H1 (cell line): ENCODE results near the gene KCNH8. TPM values are rescaled to one million over a fixed set of nuclear protein-coding genes. Genes with fewer than 3 reads are reported as not detected.

ENCODE experiments used
- CTCF ChIA-PET: fragments of 300-600 bp; sonication (Branson Sonifier 250); formaldehyde crosslinking; loops from one replicate; lab custom pipeline; 2021; ENCODE audit not compliant: partially characterized antibody; lab: Charles Lee
- POLR2A ChIA-PET: fragments of 300-600 bp; sonication (Branson Sonifier 250); formaldehyde crosslinking; loops from one replicate; lab custom pipeline; 2021; ENCODE audit warnings: inconsistent platforms; ENCODE audit not compliant: partially characterized antibody; lab: Charles Lee
- DNase-seq, 2 experiments: peaks; one replicate each; pipeline versions ENCODE4 v3.0.0 to v3.0.0-alpha.2; 2010 to 2022; ENCODE audit warnings: low spot score in 2 of 2, low read depth in 1 of 2, mixed read lengths in 1 of 2
- FAIRE-seq: peaks from 2 replicates; lab custom pipeline; 2011; peaks lifted over from hg19 to GRCh38; lab: Jason Lieb, UNC
- H2AFZ ChIP-seq: 2 replicates; pipeline ENCODE4 v1.8.1; 2012; ENCODE audit warnings: low read length, inconsistent platforms
- H2AK5ac ChIP-seq: 2 replicates; pipeline ENCODE4 v1.6.1; 2013; ENCODE audit warnings: low read depth, low read length
- H2BK120ac ChIP-seq: replicated peaks from 2 replicates; pipeline ENCODE3; 2013; ENCODE audit warnings: low read depth, low read length, inconsistent platforms
- H2BK12ac ChIP-seq: 2 replicates; pipeline ENCODE4 v1.6.1; 2013; ENCODE audit warnings: low read depth, low read length
- H2BK15ac ChIP-seq: 2 replicates; pipeline ENCODE4 v1.6.1; 2013; ENCODE audit warnings: low read length
- H2BK20ac ChIP-seq: 2 replicates; pipeline ENCODE4 v1.6.1; 2013; ENCODE audit warnings: low read length
- H2BK5ac ChIP-seq: 2 replicates; pipeline ENCODE4 v1.6.1; 2013; ENCODE audit warnings: low read depth, low read length
- H3K14ac ChIP-seq: 2 replicates; pipeline ENCODE4 v1.6.1; 2013; ENCODE audit warnings: inconsistent platforms; ENCODE audit not compliant: insufficient read length
- H3K18ac ChIP-seq: 2 replicates; pipeline ENCODE4 v1.6.1; 2013; ENCODE audit warnings: low read length; ENCODE audit errors: extremely low read depth
- H3K23ac ChIP-seq: 2 replicates; pipeline ENCODE4 v1.6.1; 2013; ENCODE audit warnings: inconsistent platforms; ENCODE audit not compliant: insufficient read length
- H3K23me2 ChIP-seq: 2 replicates; pipeline ENCODE4 v1.6.1; 2013; ENCODE audit warnings: low read depth, low read length
- H3K27ac ChIP-seq: 2 replicates; pipeline ENCODE4 v1.6.1; 2011; ENCODE audit warnings: low read depth, low read length, inconsistent platforms
- H3K27me3 ChIP-seq, 4 experiments: replicated peaks in 1 of 4; 1 replicate in 1 of 4; 2 replicates in 3 of 4; pipeline versions ENCODE4 v1.6.1 to v1.8.1; 2011 to 2013; ENCODE audit warnings: low read length in 3 of 4, mild to moderate bottlenecking in 3 of 4, inconsistent platforms in 2 of 4, mixed read lengths in 2 of 4, moderate library complexity in 1 of 4; ENCODE audit not compliant: control insufficient read depth in 3 of 4, insufficient read depth in 3 of 4; ENCODE audit errors: extremely low read depth in 1 of 4
- H3K36me3 ChIP-seq, 4 experiments: 2 replicates each; pipeline versions ENCODE4 v1.6.1 to v1.8.1; 2011 to 2013; ENCODE audit warnings: mild to moderate bottlenecking in 4 of 4, low read length in 3 of 4, moderate library complexity in 2 of 4, control low read depth in 1 of 4, inconsistent platforms in 1 of 4; ENCODE audit not compliant: insufficient read depth in 4 of 4, control insufficient read depth in 2 of 4
- H3K4ac ChIP-seq: replicated peaks from 2 replicates; pipeline ENCODE3; 2013; ENCODE audit warnings: low read length, low read depth, mixed read lengths, inconsistent platforms; ENCODE audit not compliant: insufficient read length
- H3K4me1 ChIP-seq, 4 experiments: replicated peaks in 1 of 4; 1 replicate in 1 of 4; 2 replicates in 3 of 4; pipeline versions ENCODE4 v1.6.1 to v1.8.1; 2011 to 2013; ENCODE audit warnings: low read length in 3 of 4, inconsistent platforms in 2 of 4, mixed read lengths in 1 of 4; ENCODE audit not compliant: insufficient read depth in 4 of 4, control insufficient read depth in 3 of 4
- H3K4me2 ChIP-seq, 2 experiments: 2 replicates each; pipeline versions ENCODE4 v1.6.1 to v1.8.1; 2011 to 2013; ENCODE audit warnings: low read depth in 2 of 2, low read length in 2 of 2, control low read depth in 1 of 2, inconsistent platforms in 1 of 2, mild to moderate bottlenecking in 1 of 2; ENCODE audit not compliant: insufficient read depth in 1 of 2
- H3K4me3 ChIP-seq, 4 experiments: fragments of 200-600, 300-600 bp in 1 of 4; sonication (generic), shearing (Covaris generic), sonication (Bioruptor Twin) in 1 of 4; 2 replicates each; pipeline versions ENCODE4 v1.5.1 to v1.8.1; 2011 to 2016; ENCODE audit warnings: low read length in 4 of 4, low read depth in 3 of 4, control low read depth in 2 of 4, inconsistent platforms in 2 of 4, mild to moderate bottlenecking in 2 of 4, mixed read lengths in 1 of 4, moderate library complexity in 1 of 4; ENCODE audit not compliant: insufficient read depth in 2 of 4; ENCODE audit errors: extremely low read depth in 1 of 4
- H3K56ac ChIP-seq: replicated peaks from 2 replicates; pipeline ENCODE3; 2013; ENCODE audit warnings: low read depth, mild to moderate bottlenecking, mixed read lengths, low read length, inconsistent platforms; ENCODE audit not compliant: insufficient read length
- H3K79me1 ChIP-seq: 2 replicates; pipeline ENCODE4 v1.6.1; 2013; ENCODE audit warnings: low read depth, low read length, control low read depth
- H3K79me2 ChIP-seq, 2 experiments: 2 replicates each; pipeline versions ENCODE4 v1.6.1 to v1.8.1; 2012 to 2013; ENCODE audit warnings: low read length in 2 of 2, mild to moderate bottlenecking in 2 of 2, inconsistent platforms in 1 of 2; ENCODE audit not compliant: insufficient read depth in 2 of 2, control insufficient read depth in 1 of 2
- H3K9ac ChIP-seq, 4 experiments: replicated peaks in 1 of 4; 1 replicate in 1 of 4; 2 replicates in 3 of 4; pipeline versions ENCODE4 v1.6.1 to v1.8.1; 2011 to 2013; ENCODE audit warnings: low read depth in 3 of 4, low read length in 3 of 4, control low read depth in 2 of 4, mild to moderate bottlenecking in 2 of 4, moderate library complexity in 2 of 4, inconsistent platforms in 1 of 4; ENCODE audit errors: extremely low read depth in 1 of 4
- H3K9me3 ChIP-seq, 2 experiments: 2 replicates each; pipeline versions ENCODE4 v1.6.1 to v1.8.1; 2012 to 2013; ENCODE audit warnings: mild to moderate bottlenecking in 2 of 2, moderate library complexity in 2 of 2, control low read depth in 1 of 2, inconsistent platforms in 1 of 2, low read depth in 1 of 2, low read length in 1 of 2, mixed read lengths in 1 of 2; ENCODE audit not compliant: insufficient read depth in 2 of 2
- H4K20me1 ChIP-seq, 2 experiments: replicated peaks in 1 of 2; 2 replicates each; pipeline versions ENCODE3 to v1.8.1; 2011 to 2013; ENCODE audit warnings: inconsistent platforms in 2 of 2, low read length in 2 of 2, mild to moderate bottlenecking in 1 of 2; ENCODE audit not compliant: insufficient read depth in 2 of 2, control insufficient read depth in 1 of 2
- H4K5ac ChIP-seq: 2 replicates; pipeline ENCODE4 v1.6.1; 2013; ENCODE audit warnings: low read length, low read depth, mixed read lengths, inconsistent platforms; ENCODE audit not compliant: insufficient read length
- H4K8ac ChIP-seq: 2 replicates; pipeline ENCODE4 v1.8.0; 2013; ENCODE audit warnings: mild to moderate bottlenecking, moderate library complexity, low read length, inconsistent platforms; ENCODE audit not compliant: insufficient read depth; ENCODE audit errors: extremely low read depth
- H4K91ac ChIP-seq: replicated peaks from 2 replicates; pipeline ENCODE3; 2013; ENCODE audit warnings: low read length, mixed read lengths, inconsistent platforms; ENCODE audit not compliant: insufficient read length
- EZH2 ChIP-seq: fragments of 200-600 bp; sonication (generic); IDR thresholded peaks from 2 replicates; pipeline ENCODE4 v1.7.1; 2012; ENCODE audit warnings: low read depth, mild to moderate bottlenecking, moderate library complexity, low read length, inconsistent platforms; ENCODE audit not compliant: severe bottlenecking
- KDM1A ChIP-seq: fragments of 200-600, 300-600 bp; sonication (generic); IDR thresholded peaks from 2 replicates; pipeline ENCODE4 v1.7.1; 2016; ENCODE audit warnings: mild to moderate bottlenecking, low read length, borderline replicate concordance
- SP4 ChIP-seq: IDR thresholded peaks from 2 replicates; pipeline ENCODE4 v1.6.1; 2012; ENCODE audit warnings: low read length, inconsistent platforms
- TAF1 ChIP-seq: IDR thresholded peaks from 2 replicates; pipeline ENCODE4 v1.6.1; 2011; ENCODE audit warnings: mild to moderate bottlenecking, low read depth, low read length
- polyA plus RNA-seq, 7 experiments: library from polyadenylated mRNA; depleted of rRNA in 3 of 7; stranded (reverse) in 5 of 7; unstranded in 2 of 7; fragments of >200 nt in 5 of 7; fragments of 200-250 nt in 2 of 7; gene quantifications; 1 replicate in 5 of 7; 2 replicates in 1 of 7; 4 replicates in 1 of 7; pipeline versions ENCODE4 v1.2.1 to v1.2.3, GENCODE V29; 2011 to 2013; ENCODE audit warnings: missing spikeins in 2 of 7, mixed read lengths in 2 of 7
- total RNA-seq: library from RNA; stranded (reverse); fragmentation: NEBNext Ultra II Directional; extraction: Animal tissue kit (Norgen Biotek cat#: 25700); gene quantifications from 2 replicates; pipeline ENCODE4 v1.2.1, GENCODE V29; 2021

KCNH8 gene
- total and polyA plus RNA-seq, 2 of the 8 experiments (the other 6 are each of a cell fraction or from before 2014, with no cell fraction given): 2.2 to 2.4 TPM

DNA sequence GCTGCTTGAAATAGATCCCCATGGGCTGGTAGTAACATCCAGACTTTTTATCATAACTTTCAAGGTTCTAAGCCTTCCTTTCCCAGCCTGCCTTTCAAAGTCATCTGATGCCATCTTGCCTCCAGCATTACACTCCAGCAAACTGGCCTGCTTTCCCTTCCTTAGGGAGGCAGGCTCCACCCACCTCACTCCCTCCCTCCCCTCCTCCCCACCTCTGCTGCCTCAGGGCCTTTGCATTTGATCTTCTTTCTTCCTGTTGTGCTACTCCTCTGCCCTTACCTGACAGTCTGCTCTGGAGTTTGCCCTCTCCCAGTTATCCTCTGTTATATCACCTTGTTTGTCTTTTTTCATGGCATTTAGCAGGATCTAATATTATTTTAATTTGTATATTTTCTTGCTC is 319.5 kb downstream of the KCNH8 start:
- Histone ChIP-seq H3K23me2 (no peaks in the 10 kb centered on the region), H2BK120ac (no peak overlapping the region), H3K79me1 (no peaks in the 10 kb centered on the region), H3K23ac (no peak overlapping the region), H3K9me3 (peaks cover 4 to 6% of the 10 kb centered on the region in 2 experiments; a peak in 3 of 4 replicates), H3K79me2 (no peaks in the 10 kb centered on the region), H4K8ac (no peak overlapping the region), H3K4ac (no peak overlapping the region), H3K18ac (no peak overlapping the region), H2BK5ac (no peak overlapping the region), H2AK5ac (no peak overlapping the region; the same call in 1 of the 2 replicates), H3K14ac (no peak overlapping the region), H4K5ac (no peak overlapping the region), H3K27ac (no peak overlapping the region), H3K36me3 (peaks cover 0 to 5% (median 0%) of the 10 kb centered on the region in 4 experiments; a peak in 3 of 8 replicates), H3K9ac (no peak overlapping the region), H3K4me2 (no peak overlapping the region), H3K27me3 (no peaks in the 10 kb centered on the region), H2AFZ (no peak overlapping the region), H3K4me1 (peaks cover 0 to 5% (median 2%) of the 10 kb centered on the region in 4 experiments; a peak in 3 of 7 replicates), H4K91ac (no peak overlapping the region), H2BK12ac (no peak overlapping the region), H3K56ac (no peak overlapping the region), H2BK20ac (no peak overlapping the region), H4K20me1 (no peaks in the 10 kb centered on the region), H2BK15ac (no peak overlapping the region), H3K4me3 (no peak overlapping the region)
- CTCF ChIA-PET: interaction anchor here (1.1 to 1.3 kb wide), 2 partner anchors 9 to 59 kb away, joined by 3 read pairs; no protein-coding TSS in a partner anchor
- POLR2A ChIA-PET: no interaction called here
- TF ChIP-seq EZH2 (no peak), TAF1 (no peak), KDM1A (peak; percentile 75), SP4 (no peak)
- FAIRE-seq: no peak
- DNase-seq: no peak
